Gastroesophageal sphincter (tissue), 3 donors: ENCODE data around the gene SCN8A.

Experiments
- EP300 ChIP-seq: sonication (generic); formaldehyde crosslinking; IDR thresholded peaks from one replicate; pipeline ENCODE4 v1.6.1; 2017; ENCODE audit warnings: antibody characterized with exemption, mild to moderate bottlenecking
- POLR2A ChIP-seq, 2 donors: fragments of 450-650 bp; IDR thresholded peaks; one replicate each; pipeline ENCODE4 v1.6.1; 2017; ENCODE audit warnings: antibody characterized with exemption in 2 of 2, mild to moderate bottlenecking in 2 of 2, moderate library complexity in 1 of 2
- POLR2AphosphoS5 ChIP-seq: sonication (generic); formaldehyde crosslinking; IDR thresholded peaks from one replicate; pipeline ENCODE4 v1.6.1; 2017; ENCODE audit warnings: antibody characterized with exemption
- TF ChIP-seq, protein P1 (sequence below), 4 experiments: fragments of 200-600 bp in 2 of 4; fragments of 450-650 bp in 2 of 4; sonication (generic) in 1 of 4; IDR thresholded peaks; one replicate each; pipeline ENCODE4 v1.5.1; 2017 to 2019; ENCODE audit warnings: antibody characterized with exemption in 4 of 4, mild to moderate bottlenecking in 2 of 4, moderate library complexity in 2 of 4

DNA sequence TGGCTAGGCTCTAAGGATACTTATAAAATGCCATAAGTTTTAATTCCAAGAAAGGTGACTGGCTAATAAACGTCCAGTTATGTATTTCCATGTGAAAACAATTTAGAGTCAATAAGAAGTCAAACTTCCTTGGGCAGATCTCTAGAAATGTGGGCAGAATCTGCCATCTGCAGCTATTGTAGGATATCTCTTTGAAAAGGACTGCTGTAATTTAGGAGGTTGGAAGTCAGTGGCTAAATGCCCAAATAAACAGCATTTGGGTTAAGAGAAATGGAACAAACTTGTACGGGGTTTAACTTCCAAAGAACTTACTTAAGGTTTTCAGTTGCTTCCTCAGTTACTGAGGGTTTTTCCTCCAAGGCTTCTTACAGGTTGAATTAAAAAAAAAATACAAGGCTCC lies 135.9 kb downstream of the SCN8A start:
- TF ChIP-seq, protein P1, sequence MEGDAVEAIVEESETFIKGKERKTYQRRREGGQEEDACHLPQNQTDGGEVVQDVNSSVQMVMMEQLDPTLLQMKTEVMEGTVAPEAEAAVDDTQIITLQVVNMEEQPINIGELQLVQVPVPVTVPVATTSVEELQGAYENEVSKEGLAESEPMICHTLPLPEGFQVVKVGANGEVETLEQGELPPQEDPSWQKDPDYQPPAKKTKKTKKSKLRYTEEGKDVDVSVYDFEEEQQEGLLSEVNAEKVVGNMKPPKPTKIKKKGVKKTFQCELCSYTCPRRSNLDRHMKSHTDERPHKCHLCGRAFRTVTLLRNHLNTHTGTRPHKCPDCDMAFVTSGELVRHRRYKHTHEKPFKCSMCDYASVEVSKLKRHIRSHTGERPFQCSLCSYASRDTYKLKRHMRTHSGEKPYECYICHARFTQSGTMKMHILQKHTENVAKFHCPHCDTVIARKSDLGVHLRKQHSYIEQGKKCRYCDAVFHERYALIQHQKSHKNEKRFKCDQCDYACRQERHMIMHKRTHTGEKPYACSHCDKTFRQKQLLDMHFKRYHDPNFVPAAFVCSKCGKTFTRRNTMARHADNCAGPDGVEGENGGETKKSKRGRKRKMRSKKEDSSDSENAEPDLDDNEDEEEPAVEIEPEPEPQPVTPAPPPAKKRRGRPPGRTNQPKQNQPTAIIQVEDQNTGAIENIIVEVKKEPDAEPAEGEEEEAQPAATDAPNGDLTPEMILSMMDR (IDR thresholded peaks at IDR 0.05), result no peak
- TF ChIP-seq POLR2A (IDR thresholded peaks at IDR 0.05) (no peak), POLR2AphosphoS5 (no peak), EP300 (no peak)
